GM12878 (cell line): ENCODE results near the gene KAZN. TPM values are rescaled to one million over a fixed set of nuclear protein-coding genes. Genes with fewer than 3 reads are reported as not detected.

Source experiments
- ATAC-seq: fragments of 200-7000 bp; cut with Tn5 transposase; 3 replicates; pipeline ENCODE4 v1.9.1; 2020; ENCODE audit warnings: mild to moderate bottlenecking, moderate library complexity
- BruUV-seq: library from RNA; stranded (reverse); fragments of 400-500 nt; replicated peaks from 2 replicates; lab custom pipeline; 2021; lab: Mats Ljungman, UMichigan
- CTCF ChIA-PET: fragments of 300-600 bp; sonication (Branson Sonifier 250); formaldehyde crosslinking; extraction: SDS; loops from one replicate; lab custom pipeline; 2021; ENCODE audit warnings: inconsistent platforms; lab: Yijun Ruan, JAX
- POLR2A ChIA-PET: fragments of 350-600 bp; formaldehyde crosslinking; extraction: SDS; loops from one replicate; lab custom pipeline; 2021; ENCODE audit warnings: inconsistent platforms; lab: Charles Lee
- RAD21 ChIA-PET: fragments of 300-600 bp; sonication (Branson Sonifier 250); formaldehyde crosslinking; loops from one replicate; lab custom pipeline; 2023; ENCODE audit warnings: antibody characterized with exemption; ENCODE audit not compliant: unreplicated experiment; lab: Charles Lee
- SMC1A ChIA-PET: fragments of 300-600 bp; sonication (Branson Sonifier 250); formaldehyde crosslinking; loops from one replicate; lab custom pipeline; 2023; ENCODE audit not compliant: unreplicated experiment, uncharacterized antibody; lab: Charles Lee
- DNase-seq: peaks from one replicate; pipeline ENCODE4 v3.0.0-alpha.2; 2011; ENCODE audit warnings: low read depth, low spot score
- FAIRE-seq: peaks from 3 replicates; lab custom pipeline; 2011; peaks lifted over from hg19 to GRCh38; lab: Jason Lieb, UNC
- H2AFZ ChIP-seq: 2 replicates; pipeline ENCODE4 v1.6.0; 2011; ENCODE audit warnings: low read depth, low read length, control low read depth; ENCODE audit not compliant: control insufficient read depth
- H3K27ac ChIP-seq: 2 replicates; pipeline ENCODE4 v1.5.1; 2011; ENCODE audit warnings: control low read depth; ENCODE audit not compliant: control insufficient read depth, insufficient read depth
- H3K27me3 ChIP-seq, 2 experiments: replicated peaks in 1 of 2; 2 replicates each; pipeline versions ENCODE4 v1.6.0 to v1.6.1; 2011; ENCODE audit warnings: low read length in 1 of 2; ENCODE audit not compliant: control insufficient read depth in 2 of 2, insufficient read depth in 2 of 2
- H3K36me3 ChIP-seq, 2 experiments: 2 replicates each; pipeline ENCODE4 v1.5.1; 2011; ENCODE audit warnings: low read length in 1 of 2; ENCODE audit not compliant: control insufficient read depth in 2 of 2, insufficient read depth in 2 of 2
- H3K4me1 ChIP-seq: 2 replicates; pipeline ENCODE4 v1.6.1; 2011; ENCODE audit warnings: mild to moderate bottlenecking, low read length, moderate library complexity, mixed read lengths; ENCODE audit not compliant: control insufficient read depth, insufficient read depth
- H3K4me2 ChIP-seq: 2 replicates; pipeline ENCODE4 v1.6.0; 2011; ENCODE audit warnings: control low read depth; ENCODE audit not compliant: control insufficient read depth, insufficient read depth
- H3K4me3 ChIP-seq: fragments of 200-600 bp; sonication (generic); 2 replicates; pipeline ENCODE4 v1.5.1; 2016
- H3K79me2 ChIP-seq: 2 replicates; pipeline ENCODE4 v1.6.0; 2011; ENCODE audit warnings: low read length; ENCODE audit not compliant: control insufficient read depth, insufficient read depth
- H3K9ac ChIP-seq: 2 replicates; pipeline ENCODE4 v1.8.0; 2011; ENCODE audit warnings: low read length, control low read depth, mixed read lengths; ENCODE audit not compliant: control insufficient read depth, insufficient read depth
- H3K9me3 ChIP-seq: replicated peaks from 3 replicates; pipeline ENCODE4 v1.5.1; 2011; ENCODE audit warnings: mild to moderate bottlenecking, low read length; ENCODE audit not compliant: control insufficient read depth, insufficient read depth
- H4K20me1 ChIP-seq: 2 replicates; pipeline ENCODE4 v1.6.0; 2011; ENCODE audit not compliant: control insufficient read depth, insufficient read depth
- ATF7 ChIP-seq: fragments of 450-650 bp; IDR thresholded peaks from 2 replicates; pipeline ENCODE4 v1.6.1; 2016; ENCODE audit warnings: low read depth, mild to moderate bottlenecking
- CBX5 ChIP-seq: sonication (generic); IDR thresholded peaks from 2 replicates; pipeline ENCODE4 v1.6.1; 2016; ENCODE audit warnings: low read depth, moderate library complexity, mild to moderate bottlenecking, inconsistent platforms
- CHD1 ChIP-seq: IDR thresholded peaks from 2 replicates; pipeline ENCODE4 v1.6.1; 2012; ENCODE audit warnings: low read depth, low read length, improper control_type of control experiment
- CREB1 ChIP-seq: IDR thresholded peaks from 2 replicates; pipeline ENCODE4 v1.6.1; 2012; ENCODE audit warnings: low read depth, mild to moderate bottlenecking, inconsistent platforms
- EED ChIP-seq: sonication (generic); IDR thresholded peaks from 2 replicates; pipeline ENCODE4 v1.6.1; 2016; ENCODE audit warnings: antibody characterized with exemption, low read depth
- ETV6 ChIP-seq, 2 experiments: fragments of 450-650 bp in 1 of 2; IDR thresholded peaks in 1 of 2; conservative IDR thresholded peaks in 1 of 2; 2 replicates each; pipeline ENCODE4 v1.6.1; 2014; ENCODE audit warnings: antibody characterized with exemption in 1 of 2, borderline replicate concordance in 1 of 2, low read depth in 1 of 2, mild to moderate bottlenecking in 1 of 2, moderate library complexity in 1 of 2
- KDM1A ChIP-seq: fragments of 200-600 bp; sonication (generic); IDR thresholded peaks from 2 replicates; pipeline ENCODE4 v1.6.1; 2016; ENCODE audit warnings: borderline replicate concordance
- NFIC ChIP-seq: IDR thresholded peaks from 2 replicates; pipeline ENCODE4 v1.6.1; 2012; ENCODE audit warnings: low read depth, mild to moderate bottlenecking, inconsistent platforms, low read length, moderate library complexity
- NKRF ChIP-seq: fragments of 450-650 bp; conservative IDR thresholded peaks from 2 replicates; pipeline ENCODE4 v1.6.1; 2017; ENCODE audit warnings: mild to moderate bottlenecking, moderate library complexity
- PKNOX1 ChIP-seq: fragments of 450-650 bp; IDR thresholded peaks from 2 replicates; pipeline ENCODE4 v1.6.1; 2016; ENCODE audit warnings: mild to moderate bottlenecking
- PRDM15 ChIP-seq: fragments of 450-650 bp; formaldehyde crosslinking; IDR thresholded peaks from 2 replicates; pipeline ENCODE4 v1.4.0; 2020; ENCODE audit warnings: mild to moderate bottlenecking, moderate library complexity
- RAD21 ChIP-seq: IDR thresholded peaks from 2 replicates; pipeline ENCODE4 v1.6.1; 2011; ENCODE audit warnings: mild to moderate bottlenecking, low read depth, low read length, moderate library complexity; ENCODE audit not compliant: insufficient read depth
- SMARCA5 ChIP-seq: fragments of 450-650 bp; IDR thresholded peaks from 2 replicates; pipeline ENCODE4 v1.6.1; 2017; ENCODE audit warnings: mild to moderate bottlenecking
- SMC3 ChIP-seq: IDR thresholded peaks from 2 replicates; pipeline ENCODE4 v1.6.1; 2011; ENCODE audit warnings: low read length, improper control_type of control experiment, borderline replicate concordance
- SUZ12 ChIP-seq: fragments of 200-600 bp; sonication (generic); IDR thresholded peaks from one replicate; pipeline ENCODE4 v1.6.1; 2018; ENCODE audit warnings: antibody characterized with exemption, mild to moderate bottlenecking; ENCODE audit not compliant: unreplicated experiment
- TARDBP ChIP-seq: IDR thresholded peaks from 2 replicates; pipeline ENCODE4 v1.6.1; 2016; ENCODE audit warnings: borderline replicate concordance
- TCF12 ChIP-seq: IDR thresholded peaks from 2 replicates; pipeline ENCODE4 v1.6.1; 2011; ENCODE audit warnings: low read depth, mild to moderate bottlenecking, low read length
- WGBS: methylation state at CpG from one replicate; pipeline ENCODE4 v1.1.6; 2016; ENCODE audit warnings: low lambda C conversion rate; ENCODE audit not compliant: insufficient replicate concordance, insufficient coverage; ENCODE audit errors: missing lambda C conversion rate; 5-methylcytosine and 5-hydroxymethylcytosine counted together
- in situ Hi-C: fragments of 300-500 bp; cut with MboI; formaldehyde crosslinking; loops from 9 replicates; pipeline ENCODE4 v1.14.3; 2018; ENCODE audit warnings: mixed read lengths
- intact Hi-C: fragments of 100-400 bp; cut with micrococcal nuclease; formaldehyde crosslinking; loops from one replicate; pipeline ENCODE4 v1.14.2; 2022; ENCODE audit not compliant: unreplicated experiment
- polyA plus RNA-seq, 11 experiments: library from polyadenylated mRNA; depleted of rRNA in 4 of 11; unstranded in 6 of 11; stranded (reverse) in 5 of 11; fragments of >200 nt; fragmentation: Nextera tagmentation in 4 of 11; fragmentation: Illumina TruSeq in 1 of 11; extraction: Ambion mirVana in 4 of 11; extraction: Trizol in 1 of 11; gene quantifications; 1 replicate in 1 of 11; 2 replicates in 10 of 11; pipeline versions ENCODE4 v1.2.1 to v1.2.3, GENCODE V29; 2011 to 2016; ENCODE audit warnings: inconsistent platforms in 2 of 11, missing spikeins in 2 of 11, low read depth in 1 of 11
- total RNA-seq, 4 experiments: library from RNA; depleted of rRNA in 3 of 4; stranded (reverse); fragments of >200 nt in 3 of 4; fragmentation: Illumina TruSeq in 1 of 4; extraction: Trizol in 1 of 4; gene quantifications; 2 replicates each; pipeline versions ENCODE4 v1.2.1 to v1.2.3, GENCODE V29; 2013 to 2021

KAZN gene
- total and polyA plus RNA-seq, 10 of the 15 experiments (the other 5 are each of a cell fraction or from before 2014, with no cell fraction given): 0.72 to 4.0 (median 1.2) TPM

GRCh38 chr1:14748151-14748550 is 149.7 kb downstream of the KAZN start:
- ATAC-seq (no peak), FAIRE-seq (no peak), DNase-seq (no peak)
- no peaks in the 10 kb centered on the region for H3K79me2 ChIP-seq
- BruUV-seq: no TSS peak
- H3K4me3 ChIP-seq: no peak overlapping the region
- ChIA-PET SMC1A (interaction anchor here (0.8 to 2.0 kb wide), 3 partner anchors 9 to 11 kb away, joined by 3 to 7 read pairs (median 6); no protein-coding TSS in a partner anchor), RAD21 (no interaction called here), CTCF (interaction anchor here (0.6 to 0.8 kb wide), 2 partner anchors 17 to 383 kb away, joined by 3 to 4 read pairs; no protein-coding TSS in a partner anchor), POLR2A (no interaction called here)
- H3K27ac ChIP-seq: no peak overlapping the region
- TF ChIP-seq RAD21 (no peak), TARDBP (no peak), EED (no peak), NFIC (no peak), NKRF (no peak), CBX5 (no peak), SMC3 (no peak), KDM1A (no peak), PKNOX1 (no peak), CHD1 (no peak), PRDM15 (CRISPR knock-in tag) (no peak), TCF12 (no peak), SMARCA5 (no peak), CREB1 (no peak), ATF7 (no peak), SUZ12 (no peak), ETV6 (conservative IDR thresholded peaks at IDR 0.05 in 1 of 2, IDR thresholded peaks at IDR 0.05 in 1 of 2; ENCODE audit: borderline replicate concordance in 1 of 2, low read depth in 1 of 2) (no peak)
- WGBS: 76% methylated on average over 5 of the region's 5 CpGs
- no peaks in the 10 kb centered on the region for H4K20me1 ChIP-seq
- no peak overlapping the region for H3K4me2 ChIP-seq
- H3K9me3 ChIP-seq: no peaks in the 10 kb centered on the region; the same call in 2 of the 3 replicates
- in situ Hi-C loops: no loop called here
- intact Hi-C loops: no loop called here
- H3K36me3 ChIP-seq: no peaks in the 10 kb centered on the region
- H2AFZ ChIP-seq: no peak overlapping the region
- no peak overlapping the region for H3K9ac ChIP-seq
- no peaks in the 10 kb centered on the region for H3K4me1 ChIP-seq
- no peaks in the 10 kb centered on the region for H3K27me3 ChIP-seq
